HL-60 (cell line): ENCODE data around the gene MT1X.

Experiments
- CTCF ChIP-seq: IDR thresholded peaks from one replicate; pipeline ENCODE4 v1.5.1; 2011; ENCODE audit warnings: low read length, control low read depth, inconsistent platforms; ENCODE audit not compliant: insufficient read depth
- POLR2AphosphoS5 ChIP-seq: IDR thresholded peaks from 2 replicates; pipeline ENCODE4 v1.6.1; 2012; ENCODE audit warnings: low read depth
- REST ChIP-seq: IDR thresholded peaks from 2 replicates; pipeline ENCODE4 v1.6.1; 2012; ENCODE audit warnings: low read depth; ENCODE audit not compliant: insufficient replicate concordance
- SPI1 ChIP-seq: IDR thresholded peaks from 2 replicates; pipeline ENCODE4 v1.6.1; 2012; ENCODE audit warnings: low read depth, mild to moderate bottlenecking, borderline replicate concordance

- no peak for TF ChIP-seq CTCF
- TF ChIP-seq POLR2AphosphoS5, result no peak
- no peak for TF ChIP-seq SPI1
- TF ChIP-seq REST, result no peak
Measured at GRCh38 chr16:56672761-56673536, 9.3 kb upstream of the MT1X start.
